IMR-90 (cell line): ENCODE data around the gene CRYGN. TPM values are rescaled to one million over a fixed set of nuclear protein-coding genes. Genes with fewer than 3 reads are reported as not detected.

Source experiments
- ATAC-seq: fragments of 200-7000 bp; cut with Tn5 transposase; 2 replicates; pipeline ENCODE4 v1.9.1; 2020; ENCODE audit warnings: low read depth, mild to moderate bottlenecking, moderate library complexity
- BruUV-seq: library from RNA; stranded (reverse); fragments of 400-500 nt; replicated peaks from 2 replicates; lab custom pipeline; 2021; lab: Mats Ljungman, UMichigan
- CTCF ChIA-PET: fragments of 300-600 bp; formaldehyde crosslinking; extraction: SDS; loops from one replicate; lab custom pipeline; 2021; ENCODE audit warnings: antibody characterized with exemption; lab: Yijun Ruan, JAX
- POLR2A ChIA-PET: fragments of 300-600 bp; sonication (Branson Sonifier 250); formaldehyde crosslinking; loops from one replicate; lab custom pipeline; 2022; ENCODE audit warnings: antibody characterized with exemption; ENCODE audit not compliant: unreplicated experiment; lab: Charles Lee
- DNase-seq: peaks from one replicate; pipeline ENCODE4 v3.0.0; 2013
- H2AFZ ChIP-seq: replicated peaks from 2 replicates; pipeline ENCODE3; 2013; ENCODE audit warnings: low read length, mild to moderate bottlenecking; ENCODE audit not compliant: poor library complexity
- H2AK5ac ChIP-seq: 2 replicates; pipeline ENCODE4 v1.6.1; 2013; ENCODE audit warnings: low read depth, low read length, inconsistent platforms
- H2AK9ac ChIP-seq: replicated peaks from 2 replicates; pipeline ENCODE3; 2013; ENCODE audit warnings: mild to moderate bottlenecking, low read depth, low read length, moderate library complexity; ENCODE audit not compliant: poor library complexity
- H2BK120ac ChIP-seq: 2 replicates; pipeline ENCODE4 v1.6.1; 2013; ENCODE audit warnings: low read depth, low read length, inconsistent platforms
- H2BK15ac ChIP-seq: 3 replicates; pipeline ENCODE4 v1.6.1; 2013; ENCODE audit warnings: low read depth, low read length, inconsistent platforms
- H2BK20ac ChIP-seq: 2 replicates; pipeline ENCODE4 v1.6.1; 2013; ENCODE audit warnings: low read depth, mild to moderate bottlenecking, inconsistent platforms, low read length, moderate library complexity
- H2BK5ac ChIP-seq: 2 replicates; pipeline ENCODE4 v1.6.1; 2013; ENCODE audit warnings: mild to moderate bottlenecking, low read depth, low read length, inconsistent platforms; ENCODE audit not compliant: poor library complexity, severe bottlenecking
- H3K14ac ChIP-seq: replicated peaks from 2 replicates; pipeline ENCODE4 v1.6.1; 2013; ENCODE audit warnings: low read depth, low read length, inconsistent platforms
- H3K18ac ChIP-seq: 2 replicates; pipeline ENCODE4 v1.6.1; 2013; ENCODE audit warnings: low read depth, low read length, control low read depth
- H3K23ac ChIP-seq: 2 replicates; pipeline ENCODE4 v1.6.1; 2013; ENCODE audit warnings: low read depth, low read length, inconsistent platforms
- H3K27ac ChIP-seq: 2 replicates; pipeline ENCODE4 v1.5.1; 2013; ENCODE audit warnings: mild to moderate bottlenecking, control low read depth, low read length; ENCODE audit not compliant: insufficient read depth
- H3K27me3 ChIP-seq: 2 replicates; pipeline ENCODE4 v1.6.1; 2013; ENCODE audit warnings: low read length; ENCODE audit not compliant: control insufficient read depth, insufficient read depth
- H3K36me3 ChIP-seq: 2 replicates; pipeline ENCODE4 v1.6.1; 2013; ENCODE audit warnings: low read length, mixed read lengths; ENCODE audit not compliant: control insufficient read depth, insufficient read depth
- H3K4ac ChIP-seq: 2 replicates; pipeline ENCODE4 v1.6.1; 2013; ENCODE audit warnings: low read depth, low read length, inconsistent platforms
- H3K4me1 ChIP-seq: 2 replicates; pipeline ENCODE4 v1.6.1; 2013; ENCODE audit warnings: low read length, mixed read lengths; ENCODE audit not compliant: control insufficient read depth, insufficient read depth
- H3K4me2 ChIP-seq: 2 replicates; pipeline ENCODE4 v1.6.1; 2013; ENCODE audit warnings: low read depth, mild to moderate bottlenecking, control low read depth, low read length, moderate library complexity
- H3K4me3 ChIP-seq: 2 replicates; pipeline ENCODE4 v1.5.1; 2013; ENCODE audit warnings: low read depth, mild to moderate bottlenecking, control low read depth, low read length, moderate library complexity; ENCODE audit not compliant: insufficient read depth
- H3K56ac ChIP-seq: 2 replicates; pipeline ENCODE4 v1.6.1; 2013; ENCODE audit warnings: low read length, inconsistent platforms; ENCODE audit not compliant: insufficient read depth; ENCODE audit errors: extremely low read depth
- H3K79me1 ChIP-seq, 2 experiments: 2 replicates each; pipeline ENCODE4 v1.6.1; 2013; ENCODE audit warnings: low read length in 2 of 2, inconsistent platforms in 1 of 2, low read depth in 1 of 2
- H3K9ac ChIP-seq: 2 replicates; pipeline ENCODE4 v1.6.1; 2013; ENCODE audit warnings: low read depth, low read length, control low read depth
- H3K9me1 ChIP-seq: 2 replicates; pipeline ENCODE4 v1.6.1; 2013; ENCODE audit warnings: low read length, inconsistent platforms; ENCODE audit not compliant: insufficient read depth
- H3K9me3 ChIP-seq: 2 replicates; pipeline ENCODE4 v1.6.1; 2013; ENCODE audit warnings: low read length; ENCODE audit not compliant: control insufficient read depth, insufficient read depth
- H4K20me1 ChIP-seq: 2 replicates; pipeline ENCODE4 v1.6.1; 2013; ENCODE audit warnings: low read length, inconsistent platforms; ENCODE audit not compliant: insufficient read depth
- H4K5ac ChIP-seq: 2 replicates; pipeline ENCODE4 v1.6.1; 2013; ENCODE audit warnings: mild to moderate bottlenecking, low read depth, low read length, control low read depth
- H4K8ac ChIP-seq, 2 experiments: 2 replicates each; pipeline ENCODE4 v1.6.1; 2013; ENCODE audit warnings: low read depth in 2 of 2, low read length in 2 of 2, control low read depth in 1 of 2, inconsistent platforms in 1 of 2
- H4K91ac ChIP-seq: 2 replicates; pipeline ENCODE4 v1.6.1; 2013; ENCODE audit warnings: low read depth, low read length, inconsistent platforms; ENCODE audit not compliant: insufficient read depth
- BHLHE40 ChIP-seq: fragments of 150-350 bp; IDR thresholded peaks from 2 replicates; pipeline ENCODE4 v1.6.1; 2016; ENCODE audit warnings: mild to moderate bottlenecking, low read depth, low read length
- CEBPB ChIP-seq: IDR thresholded peaks from 2 replicates; pipeline ENCODE4 v1.6.1; 2012; ENCODE audit warnings: low read depth, low read length, improper control_type of control experiment
- FOS ChIP-seq: fragments of 150-350 bp; IDR thresholded peaks from 2 replicates; pipeline ENCODE4 v1.6.1; 2016; ENCODE audit warnings: low read depth, low read length
- MAFK ChIP-seq: IDR thresholded peaks from 2 replicates; pipeline ENCODE4 v1.6.1; 2012; ENCODE audit warnings: low read depth, low read length, improper control_type of control experiment
- MAZ ChIP-seq: IDR thresholded peaks from 2 replicates; pipeline ENCODE4 v1.6.1; 2012; ENCODE audit warnings: low read depth, mild to moderate bottlenecking, low read length, improper control_type of control experiment, moderate library complexity, borderline replicate concordance
- WGBS, 2 experiments: methylation state at CpG; one replicate each; pipeline versions ENCODE4 v1.1.5 to v1.1.7; 2013; ENCODE audit warnings: missing lambda C conversion rate in 2 of 2; ENCODE audit not compliant: insufficient read length in 1 of 2; ENCODE audit errors: extremely low coverage in 2 of 2; 5-methylcytosine and 5-hydroxymethylcytosine counted together
- dilution Hi-C: fragments of 300-500 bp; cut with HindIII; formaldehyde crosslinking; loops from one replicate; pipeline ENCODE4 v1.14.3; 2018; ENCODE audit warnings: low sequenced_read_pairs; ENCODE audit not compliant: unreplicated experiment
- in situ Hi-C: fragments of 300-500 bp; cut with MboI; formaldehyde crosslinking; loops from 3 replicates; pipeline ENCODE4 v1.14.3; 2019; ENCODE audit warnings: low sequenced_read_pairs, inconsistent platforms, mixed read lengths
- intact Hi-C: fragments of 100-400 bp; cut with micrococcal nuclease; formaldehyde crosslinking; loops from 2 replicates; pipeline ENCODE4 v1.10.0; 2022
- polyA plus RNA-seq, 3 experiments: library from polyadenylated mRNA; depleted of rRNA; stranded (reverse); fragments of >200 nt; gene quantifications; 2 replicates each; pipeline ENCODE4 v1.2.3, GENCODE V29; 2012; ENCODE audit warnings: low replicate concordance in 1 of 3
- total RNA-seq: library from RNA; depleted of rRNA; stranded (reverse); fragments of >200 nt; gene quantifications from 2 replicates; pipeline ENCODE4 v1.2.3, GENCODE V29; 2012

The CRYGN gene
- total and polyA plus RNA-seq, 2 of the 4 experiments (the other 2 are of a cell fraction) = not detected

DNA sequence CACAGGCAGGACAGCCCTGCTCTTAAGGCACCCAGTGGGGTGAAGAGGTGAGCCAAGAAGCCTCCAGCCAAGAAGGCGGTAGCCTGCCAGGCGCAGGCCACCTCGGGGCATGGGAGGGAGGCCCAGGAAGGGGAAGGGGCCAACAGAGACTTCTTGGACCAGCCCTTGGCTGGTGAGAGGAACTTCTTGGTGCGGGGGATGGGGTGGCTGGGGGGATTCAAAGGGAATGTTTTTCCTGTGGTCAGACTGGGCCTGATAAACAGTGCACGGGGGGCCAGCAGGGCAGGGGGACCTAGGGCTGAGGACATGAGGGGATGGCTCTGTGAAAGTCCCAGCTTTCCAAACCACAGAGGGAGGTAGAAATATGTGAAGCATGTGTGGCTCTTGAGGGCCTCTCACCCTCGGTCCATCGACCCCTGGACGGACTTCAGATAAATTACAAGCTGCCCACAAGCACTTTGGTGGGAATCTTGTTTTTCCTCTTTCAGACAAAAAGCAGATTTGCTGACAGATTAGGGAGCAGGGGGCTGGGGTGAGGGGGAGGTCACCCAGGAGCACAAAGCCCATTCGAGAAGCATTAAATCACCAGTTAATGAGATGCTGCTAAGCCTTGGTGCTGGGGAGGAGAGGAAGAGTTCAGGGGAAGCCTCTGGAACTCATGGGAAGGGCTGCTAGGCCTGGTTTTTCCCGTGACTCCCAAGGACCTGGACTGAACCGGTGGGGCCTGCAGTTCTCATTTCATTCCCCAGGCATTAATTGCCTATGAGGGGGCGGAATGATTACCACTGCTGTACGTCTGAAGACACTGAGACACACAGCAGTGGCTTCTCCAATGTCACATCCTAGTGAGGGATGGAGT, 11.3 kb downstream of the CRYGN start:
- H2BK15ac ChIP-seq = peak overlapping the region; percentile 31; the same call in 2 of the 3 replicates
- 33% methylated on average over 3 of the region's 13 CpGs; no CpG with 5 or more reads in 1 of the 2 experiments for WGBS, 2 experiments
- H3K4me3 ChIP-seq = no peak overlapping the region
- peak overlapping the region; percentile 59 to 61 for H4K8ac ChIP-seq
- H2BK5ac ChIP-seq = peak overlapping the region; percentile 71
- H4K91ac ChIP-seq = peak overlapping the region; percentile 94
- no peaks in the 10 kb centered on the region; a peak in 1 of 4 replicates for H3K79me1 ChIP-seq
- intact Hi-C loops = loop anchor here (5.0 kb wide), 1 partner anchor 61 kb away; no protein-coding TSS in a partner anchor
- ATAC-seq (peak; percentile 10; the same call in 1 of the 2 replicates), DNase-seq (peak; percentile 75)
- H3K9me3 ChIP-seq = no peaks in the 10 kb centered on the region
- peak overlapping the region; percentile 19 for H3K9ac ChIP-seq
- peak overlapping the region; percentile 69 for H2AK5ac ChIP-seq
- H3K27ac ChIP-seq = peak overlapping the region; percentile 36; the same call in 1 of the 2 replicates
- TF ChIP-seq MAZ (peak; percentile 9; the same call in 1 of the 2 replicates), FOS (peak; percentile 50; the same call in 1 of the 2 replicates), BHLHE40 (peak; percentile 8; the same call in 1 of the 2 replicates), CEBPB (no peak), MAFK (no peak)
- H3K4ac ChIP-seq = peak overlapping the region; percentile 92
- peaks cover 5% of the 10 kb centered on the region; the same call in 1 of the 2 replicates for H4K20me1 ChIP-seq
- H2AK9ac ChIP-seq = peak overlapping the region; percentile 4
- peak overlapping the region; percentile 74 for H4K5ac ChIP-seq
- H2AFZ ChIP-seq = peak overlapping the region; percentile 25
- peak overlapping the region; percentile 95 for H2BK120ac ChIP-seq
- peaks cover 13% of the 10 kb centered on the region for H3K9me1 ChIP-seq
- ChIA-PET POLR2A (no interaction called here), CTCF (no interaction called here)
- H3K23ac ChIP-seq = peak overlapping the region; percentile 47; the same call in 1 of the 2 replicates
- no peaks in the 10 kb centered on the region for H3K36me3 ChIP-seq
- no peak overlapping the region for H3K56ac ChIP-seq
- no peak overlapping the region for H3K4me2 ChIP-seq
- H3K27me3 ChIP-seq = no peaks in the 10 kb centered on the region
- H3K18ac ChIP-seq = peak overlapping the region; percentile 63
- peaks cover 39% of the 10 kb centered on the region for H3K4me1 ChIP-seq
- dilution Hi-C loops = no loop called here
- in situ Hi-C loops = no loop called here
- no TSS peak for BruUV-seq
- H3K14ac ChIP-seq = peak overlapping the region; percentile 38
- peak overlapping the region; percentile 77 for H2BK20ac ChIP-seq
